HG02642 (cell line): ENCODE data around the gene PCDHGB3.
A peak's percentile ranks its signal among the peaks of the same experiment; 100 is the strongest.
"Not testable (repeated sequence)": the region's sequence is repeated elsewhere in the genome, so short reads cannot be mapped to it uniquely, and the experiment has no call there.

Source experiments
- ATAC-seq: cut with Tn5 transposase; IDR thresholded peaks from one replicate; pipeline ENCODE4 v1.9.1; 2021; ENCODE audit warnings: mild to moderate bottlenecking; ENCODE audit not compliant: unreplicated experiment, poor library complexity

Gene PCDHGB3

GRCh38 chr5:141369994-141370848 lies at the start of gene PCDHGB3:
TSS of gene PCDHGB3 (plus strand) at chr5:141370242. CDS start at chr5:141370395, 153 bp downstream.
- ATAC-seq = peak; percentile 77

GRCh38 chr5:141322261-141322660 lies 47.8 kb upstream of the PCDHGB3 start:
- ATAC-seq = no peak

DNA sequence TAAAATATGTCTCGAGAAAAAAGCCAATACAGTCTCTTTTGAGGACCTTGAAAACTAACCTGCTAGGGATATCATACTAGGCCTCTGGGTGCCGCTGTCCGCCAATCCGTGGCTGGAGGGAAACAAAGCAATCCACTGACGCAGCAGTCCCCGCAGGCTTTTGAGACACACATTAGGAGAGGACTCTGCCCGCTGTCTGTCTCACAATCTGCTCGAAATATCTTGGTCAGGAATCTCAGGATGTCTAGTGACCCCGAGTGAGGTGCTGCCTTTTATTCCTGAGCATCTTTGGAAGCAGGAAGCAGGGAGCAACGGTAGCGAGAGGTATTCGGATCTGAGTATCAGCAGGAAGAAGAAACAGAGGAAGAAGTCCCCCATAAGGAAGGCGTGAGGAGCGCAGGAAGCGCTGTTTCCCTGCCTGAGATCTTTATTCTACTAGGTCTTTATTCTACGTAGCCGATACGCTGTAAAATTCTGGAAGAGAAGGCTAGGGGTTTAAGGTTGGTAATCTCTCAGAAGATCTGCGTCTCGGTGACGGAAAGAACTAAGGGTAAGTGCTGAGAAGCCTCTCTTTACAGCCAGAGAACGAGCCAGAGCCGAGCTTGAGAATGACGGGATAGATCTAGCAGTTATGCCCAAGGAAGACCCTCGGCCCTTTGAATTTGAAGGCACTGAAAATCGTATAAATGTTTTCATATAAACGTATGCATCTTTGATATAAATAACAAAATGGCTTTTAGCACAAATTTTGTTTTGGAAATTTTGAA lies 43.8 kb upstream of the PCDHGB3 start:
- ATAC-seq = peak; percentile 78

- no peak for ATAC-seq
Measured at GRCh38 chr5:141328231-141328630, 41.8 kb upstream of the PCDHGB3 start.

- peak; percentile 42 for ATAC-seq
Measured at GRCh38 chr5:141330299-141331080, 39.6 kb upstream of the PCDHGB3 start, which contains the start of gene PCDHGA1. TSS of gene PCDHGA1 (plus strand) at chr5:141330514.

GRCh38 chr5:141332571-141332970 lies 37.5 kb upstream of the PCDHGB3 start:
- ATAC-seq = not testable (repeated sequence)

DNA sequence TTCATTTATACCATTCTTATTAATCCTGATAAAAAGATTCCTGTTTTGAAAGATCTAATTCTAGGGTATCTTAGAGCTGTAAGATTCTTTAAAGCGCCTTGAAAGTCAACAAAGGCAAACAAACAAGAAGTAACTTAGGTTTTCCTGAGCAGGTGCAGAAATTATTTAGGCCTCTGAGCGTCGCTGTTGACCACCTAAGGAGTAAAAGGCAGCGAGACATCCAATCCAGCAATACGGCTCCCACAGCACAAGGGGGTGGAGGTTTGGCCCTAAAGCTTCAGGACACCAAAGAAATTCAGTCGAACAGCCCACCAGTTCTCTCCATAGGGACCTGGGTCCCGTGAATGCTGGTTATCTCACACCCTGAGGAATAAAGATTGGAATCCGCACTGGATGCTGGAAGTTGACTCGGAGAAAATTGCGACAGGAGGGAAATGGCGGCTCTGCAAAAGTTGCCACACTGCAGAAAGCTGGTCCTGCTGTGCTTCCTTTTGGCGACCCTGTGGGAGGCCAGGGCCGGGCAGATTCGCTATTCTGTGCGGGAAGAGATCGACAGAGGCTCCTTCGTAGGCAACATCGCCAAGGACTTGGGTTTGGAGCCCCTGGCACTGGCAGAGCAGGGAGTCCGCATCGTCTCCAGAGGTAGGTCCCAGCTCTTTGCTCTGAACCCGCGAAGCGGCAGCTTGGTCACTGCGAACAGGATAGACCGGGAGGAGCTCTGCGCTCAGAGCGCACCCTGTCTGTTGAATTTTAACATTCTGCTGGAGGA lies 31.3 kb upstream of the PCDHGB3 start, which contains the start of gene PCDHGA2:
Gene PCDHGA2 (plus strand): TSS at position 223 of the 769 bp plus-strand sequence.
- no peak for ATAC-seq

- ATAC-seq = not testable (repeated sequence)
Measured at GRCh38 chr5:141340781-141341354, 29.2 kb upstream of the PCDHGB3 start.

DNA sequence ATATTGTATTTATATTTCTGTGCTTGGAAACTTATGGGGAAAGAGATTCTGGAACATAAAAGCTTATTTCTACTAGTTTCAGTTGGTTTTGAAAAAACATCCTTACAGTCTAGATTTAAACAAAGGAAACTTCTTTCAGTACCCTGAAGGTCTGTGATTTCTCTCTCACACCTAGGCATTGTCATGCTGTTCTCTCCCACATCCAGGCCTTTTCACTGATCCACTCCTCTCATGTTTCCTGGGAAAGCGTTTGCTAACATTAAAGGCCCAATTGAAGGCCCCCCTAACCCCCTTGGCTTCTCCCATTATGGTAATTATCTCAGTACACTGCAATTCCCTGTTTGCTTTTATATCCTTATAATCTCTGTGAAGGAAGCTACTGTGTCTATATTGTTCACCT lies 27.3 kb upstream of the PCDHGB3 start:
- ATAC-seq = no peak

- ATAC-seq = no peak
Measured at GRCh38 chr5:141343242-141343952, 26.6 kb upstream of the PCDHGB3 start, which contains the start of gene PCDHGA3. TSS of gene PCDHGA3 (plus strand) at chr5:141343829. CDS start at chr5:141344034, 205 bp downstream.

GRCh38 chr5:141343953-141344463 lies 26.0 kb upstream of the PCDHGB3 start:
- ATAC-seq = no peak

GRCh38 chr5:141345327-141345726 lies 24.7 kb upstream of the PCDHGB3 start:
- ATAC-seq = no peak

GRCh38 chr5:141346017-141346416 lies 24.0 kb upstream of the PCDHGB3 start:
- ATAC-seq = not testable (repeated sequence)

- no peak for ATAC-seq
Measured at GRCh38 chr5:141349917-141350619, 20.0 kb upstream of the PCDHGB3 start, which contains the start of gene PCDHGB1. TSS of gene PCDHGB1 (plus strand) at chr5:141350099. CDS start at chr5:141350261, 162 bp downstream.

- no peak for ATAC-seq
Measured at GRCh38 chr5:141351591-141351990, 18.5 kb upstream of the PCDHGB3 start.

GRCh38 chr5:141354900-141355469 lies 15.1 kb upstream of the PCDHGB3 start, which contains the start of gene PCDHGA4:
TSS of gene PCDHGA4 (plus strand) at chr5:141355021. CDS start at chr5:141355108, 87 bp downstream.
- no peak for ATAC-seq

- no peak for ATAC-seq
Measured at GRCh38 chr5:141355641-141356040, 14.4 kb upstream of the PCDHGB3 start.
